DMS114 treated with DMSO at 0.1 percent for 48 hours (cell line): Measurements from ENCODE around the gene SPINT2.
"Not testable (repeated sequence)": the region's sequence is repeated elsewhere in the genome, so short reads cannot be mapped to it uniquely, and the experiment has no call there.

ENCODE experiments used
- DNase-seq: peaks from one replicate; lab custom pipeline; 2025; ENCODE audit not compliant: unreplicated experiment; lab: John Stamatoyannopoulos, UW

SPINT2 gene

GRCh38 chr19:38264486-38265212 lies at the start of gene SPINT2:
Gene SPINT2, plus strand, starts transcription at chr19:38264573. Its CDS starts 320 bp downstream, at chr19:38264893.
- no peak for DNase-seq

- DNase-seq: no peak
These were observed 47.4 kb upstream of the SPINT2 start for GRCh38 chr19:38216785-38217641.

GRCh38 chr19:38218204-38218603 lies 46.2 kb upstream of the SPINT2 start:
- no peak for DNase-seq

- no peak for DNase-seq
These were observed 45.2 kb upstream of the SPINT2 start for GRCh38 chr19:38219221-38219620.

- no peak for DNase-seq
These were observed 43.0 kb upstream of the SPINT2 start for GRCh38 chr19:38221421-38221820.

- no peak for DNase-seq
These were observed 42.2 kb upstream of the SPINT2 start for GRCh38 chr19:38221919-38222830.

- no peak for DNase-seq
These were observed 41.3 kb upstream of the SPINT2 start for GRCh38 chr19:38223119-38223523.

- DNase-seq: no peak
These were observed 40.8 kb upstream of the SPINT2 start for GRCh38 chr19:38223617-38224013.

GRCh38 chr19:38224014-38224862 lies 40.1 kb upstream of the SPINT2 start, which contains the start of gene DPF1:
Gene DPF1, minus strand, starts transcription at chr19:38224222. Its CDS starts 80 bp downstream, at chr19:38224142.
- DNase-seq: peak; percentile 72

GRCh38 chr19:38224863-38225218 lies 39.5 kb upstream of the SPINT2 start:
- not testable (repeated sequence) for DNase-seq

- no peak for DNase-seq
These were observed 36.9 kb upstream of the SPINT2 start for GRCh38 chr19:38227287-38228004.

GRCh38 chr19:38228005-38228377 lies 36.4 kb upstream of the SPINT2 start:
- no peak for DNase-seq

- no peak for DNase-seq
These were observed 35.6 kb upstream of the SPINT2 start for GRCh38 chr19:38228491-38229439.

GRCh38 chr19:38229585-38230073 lies 34.7 kb upstream of the SPINT2 start:
- DNase-seq: peak; percentile 86

- not testable (repeated sequence) for DNase-seq
These were observed 33.8 kb upstream of the SPINT2 start for GRCh38 chr19:38230506-38231133.

- no peak for DNase-seq
These were observed 32.5 kb upstream of the SPINT2 start for GRCh38 chr19:38231918-38232317.

- peak; percentile 56 for DNase-seq
These were observed 30.6 kb upstream of the SPINT2 start for GRCh38 chr19:38233740-38234251.

- no peak for DNase-seq
These were observed 29.8 kb upstream of the SPINT2 start for GRCh38 chr19:38234615-38235014.
